ENCODE data around the gene ACSF2.

ACSF2 gene

DNA sequence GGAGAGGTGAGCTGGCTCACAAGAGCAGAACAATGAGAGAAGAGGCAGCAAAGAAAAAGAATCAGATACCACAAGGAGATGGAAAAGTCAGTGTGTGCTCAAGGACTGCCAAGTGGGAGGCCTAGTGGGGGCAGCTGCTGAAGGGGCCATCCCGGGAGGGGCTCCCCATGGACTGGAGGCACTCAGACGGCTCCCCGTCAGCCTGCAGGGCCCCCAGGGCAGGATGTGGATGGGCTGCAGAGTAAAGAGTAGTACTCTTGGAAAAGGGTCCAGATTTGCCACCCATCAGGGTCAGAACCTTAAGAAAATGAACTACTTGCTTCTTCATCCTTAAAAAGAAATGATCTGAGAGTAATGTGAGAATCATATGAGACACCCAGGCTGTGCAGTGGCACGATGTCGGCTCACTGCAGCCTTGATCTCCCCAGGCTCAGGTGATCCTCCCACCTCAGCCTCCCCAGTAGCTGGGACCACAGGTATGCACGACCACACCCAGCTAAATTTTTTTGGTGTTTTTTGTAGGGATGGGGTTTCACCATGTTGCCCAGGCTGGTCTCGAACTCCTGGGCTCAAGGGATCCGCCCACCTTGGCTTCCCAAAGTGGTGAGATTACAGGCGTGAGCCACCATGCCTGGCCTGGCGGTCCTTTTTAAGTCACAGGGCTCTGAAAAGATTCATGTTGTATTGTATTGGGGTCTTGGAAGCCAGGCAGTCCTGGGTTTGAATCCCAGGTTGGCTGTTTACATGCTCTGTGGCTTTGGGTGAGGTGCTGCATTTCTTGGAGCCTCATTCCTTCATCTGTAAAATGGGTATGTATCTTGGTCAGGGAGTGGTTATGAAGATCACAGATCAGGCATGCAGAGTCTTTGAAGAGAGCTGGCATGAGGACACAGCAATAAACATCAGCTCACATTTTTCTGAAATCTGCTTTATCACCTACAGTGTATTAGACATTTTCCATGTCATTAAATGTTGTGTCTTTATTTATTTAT lies 15.1 kb downstream of the ACSF2 start:
- DNase-seq = no peak

DNA sequence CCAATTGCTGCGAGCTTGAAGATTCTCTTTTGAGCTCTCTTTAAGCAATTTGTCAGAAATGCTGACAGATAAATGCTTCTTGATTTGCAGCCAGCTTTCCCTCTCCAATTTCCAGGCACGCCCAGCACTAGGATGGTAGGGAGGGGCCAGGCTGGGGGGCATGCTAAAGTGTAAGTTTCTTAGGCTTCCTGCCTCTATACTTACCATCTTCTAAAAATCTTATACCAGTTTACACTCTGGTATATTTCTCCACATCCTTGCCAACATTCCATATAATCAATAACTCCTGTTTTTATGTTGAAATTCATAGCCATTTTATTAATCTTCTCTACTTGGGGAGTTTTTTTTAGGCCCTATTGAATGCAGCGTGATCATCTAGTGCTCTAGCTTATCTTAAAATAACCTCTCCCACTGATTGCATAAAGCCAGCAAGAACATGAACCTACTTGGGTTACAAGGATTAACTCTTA lies 17.5 kb downstream of the ACSF2 start:
- no peak for DNase-seq

DNA sequence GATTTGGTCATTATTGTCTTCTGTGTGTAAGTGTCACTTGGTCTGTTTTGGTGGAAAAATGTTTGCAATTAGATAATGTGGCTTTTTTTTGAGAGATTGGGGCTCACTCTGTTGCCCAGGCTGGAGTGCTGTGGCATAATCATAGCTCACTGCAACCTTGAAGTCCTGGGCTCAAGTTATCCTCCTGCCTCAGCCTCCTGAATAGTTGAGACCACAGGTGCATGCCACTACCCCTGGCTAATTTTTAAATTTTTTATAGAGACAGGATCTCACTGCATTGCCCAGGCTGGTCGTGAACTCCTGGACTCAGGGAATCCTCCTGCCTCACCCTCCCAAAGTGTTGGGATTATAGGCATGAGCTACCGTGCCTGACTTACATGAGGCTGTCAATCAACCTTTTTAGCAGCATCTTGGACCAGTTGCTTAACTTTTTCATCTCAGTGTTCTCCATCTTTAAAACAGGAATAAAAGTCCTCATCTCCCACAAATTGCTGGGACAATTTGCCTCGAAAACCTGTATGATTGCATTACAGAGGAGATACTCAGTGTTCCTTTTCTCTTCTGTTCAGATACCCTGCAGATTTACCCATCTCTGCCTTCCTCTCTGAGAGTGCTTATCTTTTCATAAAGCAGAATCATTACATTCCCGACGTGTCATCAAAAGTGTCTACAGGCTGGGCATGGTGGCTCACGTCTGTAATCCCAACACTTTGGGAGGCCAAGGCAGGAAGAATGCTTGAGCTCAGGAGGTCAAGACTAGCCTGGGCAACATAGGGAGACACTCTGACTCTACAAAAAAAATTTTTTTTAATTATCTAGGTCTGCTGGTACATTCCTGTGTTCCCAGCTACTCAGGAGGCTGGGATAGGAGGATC lies 19.1 kb downstream of the ACSF2 start:
- no peak for DNase-seq

DNA sequence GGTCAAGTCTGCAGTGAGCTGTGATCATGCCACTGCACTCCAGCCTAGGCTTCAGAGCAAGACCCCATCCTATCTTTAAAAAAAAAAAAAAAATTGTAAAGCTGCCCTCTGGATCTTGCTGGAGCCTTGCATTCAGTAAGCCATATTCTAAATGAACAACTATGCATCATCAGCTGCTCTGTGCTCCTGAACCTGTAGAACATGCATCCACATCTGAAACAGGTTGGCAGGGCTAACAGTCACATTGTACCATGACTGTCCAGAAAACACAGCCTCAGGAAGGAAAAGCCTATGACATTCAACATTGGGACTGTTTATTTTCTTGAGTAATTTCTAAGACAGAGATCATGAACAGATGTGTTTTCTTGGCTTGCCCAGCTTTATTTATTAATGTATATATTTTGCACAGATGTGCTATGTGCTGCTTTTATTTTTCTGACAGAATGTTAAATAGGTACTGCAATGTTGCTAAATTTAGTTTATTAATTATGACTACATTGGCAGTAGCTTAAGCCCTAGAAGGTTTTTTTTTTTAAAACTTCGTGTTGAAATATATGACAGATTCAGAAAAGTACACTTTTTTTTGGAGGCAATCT lies 19.8 kb downstream of the ACSF2 start:
- DNase-seq = no peak

DNA sequence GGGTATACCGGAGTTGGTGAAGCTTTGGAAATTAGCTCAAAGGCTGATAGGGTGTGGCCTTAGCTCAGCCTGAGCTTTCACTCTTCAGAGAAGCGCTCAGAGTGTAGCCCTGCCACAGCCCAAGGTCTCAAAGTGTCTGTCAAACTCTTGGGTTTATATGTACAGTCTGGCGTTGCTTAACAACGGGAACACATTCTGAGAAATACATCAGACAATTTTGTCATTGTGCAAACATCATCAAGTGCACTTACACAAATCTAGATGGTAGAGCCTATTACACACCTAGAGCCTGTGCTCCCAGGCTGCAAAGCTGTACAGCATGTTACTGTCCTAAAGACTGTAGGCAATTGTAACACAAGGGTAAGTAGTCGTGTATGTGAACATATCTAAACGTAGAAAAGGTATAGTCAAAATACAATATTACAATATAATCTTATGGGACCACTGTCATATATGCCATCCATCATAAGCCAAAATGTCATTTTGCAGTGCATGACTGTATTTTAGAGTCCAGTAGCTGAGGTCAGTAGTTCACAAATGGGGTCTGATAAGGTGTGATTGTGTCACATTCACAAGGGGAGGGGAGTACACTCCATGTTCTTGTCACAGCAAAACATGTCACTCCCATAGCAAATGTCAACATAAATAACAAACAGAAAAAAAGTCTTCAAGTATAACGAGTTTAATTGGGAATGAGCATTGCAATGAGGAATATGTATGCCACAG lies 22.0 kb downstream of the ACSF2 start:
- no peak for DNase-seq

DNA sequence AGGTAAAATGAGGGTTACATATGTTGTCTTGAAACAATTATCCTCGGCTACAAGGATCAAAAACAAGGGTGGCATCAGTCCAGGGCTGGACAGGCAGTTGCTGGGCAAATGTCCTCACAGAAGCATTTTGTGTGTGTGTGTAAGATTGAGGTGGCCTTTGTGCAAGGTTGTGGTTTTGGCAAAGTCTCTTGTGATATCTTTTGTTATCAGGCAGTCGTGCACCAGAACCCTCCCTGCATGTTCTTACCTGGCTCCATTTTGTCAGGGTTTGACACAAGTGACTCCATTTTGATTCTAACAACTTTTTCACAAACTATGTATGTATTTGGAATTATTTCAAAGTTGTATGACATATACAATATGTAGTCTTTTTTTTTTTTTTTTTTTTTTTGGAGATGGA lies 22.6 kb downstream of the ACSF2 start:
- DNase-seq = no peak

DNA sequence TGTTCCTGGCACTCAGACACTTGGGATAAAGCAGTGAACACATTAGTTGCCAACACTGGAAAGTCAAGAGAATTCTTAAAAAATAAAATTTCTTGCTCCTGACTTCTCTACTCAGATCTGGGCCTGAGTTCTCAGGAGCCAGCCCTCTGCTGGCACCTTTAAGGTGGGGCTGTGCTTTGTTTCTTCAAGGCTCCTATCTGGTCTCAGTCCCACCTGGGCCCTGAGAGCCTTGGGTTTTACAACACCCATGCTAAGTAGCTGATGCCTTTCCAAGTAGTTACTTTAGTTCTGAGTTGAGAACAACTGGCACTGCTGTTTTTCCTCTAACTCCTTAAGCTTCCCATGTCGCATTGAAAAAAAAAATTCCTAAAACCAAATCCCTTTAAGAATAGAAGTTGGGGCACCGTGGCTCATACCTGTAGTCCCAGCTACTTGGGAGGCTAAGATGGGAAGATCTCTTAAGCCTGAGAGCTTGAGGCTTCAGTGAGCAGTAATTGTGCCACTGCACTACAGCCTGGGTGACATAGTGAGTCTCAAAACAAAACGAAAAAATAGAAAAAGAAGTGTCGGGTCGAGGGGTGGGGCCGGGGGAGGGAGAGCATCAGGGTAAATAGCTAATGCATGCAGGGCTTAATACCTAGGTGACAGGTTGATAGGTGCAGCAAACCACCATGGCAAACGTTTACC lies 26.1 kb downstream of the ACSF2 start:
- no peak for DNase-seq

DNA sequence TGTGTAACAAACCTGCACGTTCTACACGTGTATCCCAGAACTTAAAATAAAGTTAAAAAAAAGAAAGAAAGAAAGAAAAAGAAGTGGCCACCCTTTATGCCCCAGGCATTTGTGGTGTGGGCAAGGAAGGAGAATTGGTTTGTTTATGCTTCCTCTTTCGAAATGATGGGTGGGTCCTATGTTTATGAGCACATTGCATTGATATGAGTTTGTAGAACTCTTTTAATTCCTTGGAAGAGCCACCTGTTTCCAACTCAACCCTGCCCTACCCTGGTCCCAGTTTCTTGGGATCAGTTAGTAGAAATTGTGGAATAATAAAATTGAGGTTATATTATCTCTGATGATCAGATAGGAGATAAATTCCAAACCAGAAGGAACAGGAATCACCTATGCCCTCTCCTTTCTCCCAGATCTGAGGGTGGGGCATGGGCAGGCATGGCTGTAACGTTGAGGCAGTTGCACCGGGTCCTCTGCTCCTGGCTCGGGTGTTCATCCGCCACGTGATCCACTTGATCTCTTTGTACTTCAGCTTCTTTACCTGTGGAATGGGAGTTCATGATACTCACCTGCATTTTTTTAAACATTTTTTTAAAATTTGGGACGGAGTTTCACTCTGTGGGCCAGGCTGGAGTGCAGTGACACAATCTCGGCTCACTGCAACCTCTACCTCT lies 26.7 kb downstream of the ACSF2 start:
- no peak for DNase-seq

DNA sequence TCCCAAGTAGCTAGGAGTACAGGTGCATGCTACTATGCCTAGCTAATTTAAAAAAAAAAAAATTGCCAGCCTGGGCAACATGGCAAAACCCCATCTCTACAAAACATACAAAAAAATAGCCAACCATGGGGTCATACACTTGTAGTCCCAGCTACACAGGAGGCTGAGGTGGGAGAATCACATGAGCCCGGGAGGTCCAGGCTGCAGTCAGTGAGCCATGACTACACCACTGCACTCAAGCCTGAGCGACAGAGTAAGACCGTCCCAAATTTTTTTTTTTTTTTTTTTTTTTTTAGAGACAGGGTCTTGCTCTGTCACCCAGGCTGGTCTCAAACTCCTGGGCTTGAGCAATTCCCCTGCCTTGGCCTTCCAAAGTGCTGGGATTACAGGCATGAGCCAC lies 27.9 kb downstream of the ACSF2 start:
- no peak for DNase-seq

DNA sequence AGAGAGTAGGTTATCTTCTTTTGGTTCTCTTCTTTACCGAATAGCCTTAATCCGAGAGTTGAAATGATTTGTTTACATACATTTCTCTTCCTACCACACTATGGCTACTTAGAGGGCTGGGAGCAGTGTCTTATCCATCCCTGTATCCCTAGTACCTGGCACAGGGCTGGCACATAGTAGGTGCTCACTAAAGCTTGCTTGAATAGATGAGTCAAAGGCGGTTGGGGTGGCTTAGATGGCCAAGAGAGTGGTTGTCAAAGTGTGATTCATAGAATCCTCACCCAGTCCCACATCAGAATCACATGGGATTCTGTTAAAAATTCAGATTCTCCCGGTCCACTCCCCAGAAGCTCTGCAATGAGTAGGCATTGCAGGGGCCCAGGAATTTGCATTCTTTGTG lies 31.6 kb downstream of the ACSF2 start:
- no peak for DNase-seq

DNA sequence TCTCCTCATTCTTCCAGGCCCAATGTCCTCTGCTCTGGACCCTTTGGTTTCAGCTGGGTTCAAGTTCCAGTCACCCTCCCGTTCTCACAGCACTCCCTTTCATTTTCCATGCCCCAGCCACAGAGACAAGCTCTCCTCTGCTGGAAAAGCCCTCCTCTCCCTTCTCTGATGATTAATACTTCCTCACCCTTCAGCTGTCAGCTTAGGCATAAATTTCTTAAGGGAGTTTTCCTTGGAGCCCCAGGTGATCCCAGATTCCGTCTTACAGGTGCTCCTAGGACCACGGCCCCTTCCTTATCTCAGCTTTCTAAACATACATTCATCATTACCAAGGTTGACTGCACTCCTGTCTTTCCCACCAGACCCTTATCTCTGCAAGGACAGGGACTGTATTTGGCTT lies 32.3 kb downstream of the ACSF2 start:
- no peak for DNase-seq

DNA sequence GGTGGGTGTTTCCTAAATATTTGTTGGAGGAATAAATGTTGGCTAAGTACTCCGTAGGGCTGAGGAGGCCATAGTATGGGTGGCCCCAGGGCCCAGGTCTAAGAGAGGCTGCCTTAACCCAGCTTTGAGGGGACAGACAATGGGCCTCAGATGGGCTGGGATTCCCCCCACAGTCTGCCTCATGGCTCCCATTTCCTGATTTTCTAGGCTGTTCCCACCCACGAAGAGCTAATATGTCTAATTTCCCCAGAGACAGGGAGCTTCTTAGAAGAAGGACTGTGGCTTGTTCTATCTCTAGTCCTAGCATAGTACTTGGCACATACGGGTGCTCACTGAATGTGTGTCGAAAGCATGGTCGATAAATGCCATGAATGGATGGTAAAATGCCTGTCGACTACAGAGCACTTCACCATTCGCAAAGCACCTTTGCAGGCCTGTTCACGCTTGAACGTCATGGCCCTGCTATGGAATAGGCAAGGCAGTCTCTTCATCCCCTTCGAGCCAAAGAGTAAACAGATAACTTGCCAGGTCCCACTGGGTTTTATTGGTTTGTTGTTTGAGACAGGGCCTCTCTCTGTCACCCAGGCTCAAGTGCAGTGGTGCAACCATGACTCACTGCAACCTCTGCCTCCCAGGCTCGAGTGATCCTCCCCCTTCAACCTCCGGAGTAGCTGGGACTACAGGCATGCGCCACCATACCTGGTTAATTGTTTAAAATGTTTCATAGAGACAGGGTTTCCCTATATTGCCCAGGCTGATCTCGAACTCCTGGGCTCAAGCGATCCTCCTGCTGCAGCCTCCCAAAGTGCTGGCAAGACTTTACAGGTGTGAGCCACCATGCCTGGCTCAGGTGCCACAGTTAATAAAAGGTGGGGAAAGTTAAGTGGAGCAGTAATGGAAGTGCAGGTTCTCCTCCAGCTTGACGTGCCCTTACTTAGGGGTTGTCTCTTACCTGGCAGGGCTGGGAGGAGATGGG lies 33.0 kb downstream of the ACSF2 start:
- no peak for DNase-seq

DNA sequence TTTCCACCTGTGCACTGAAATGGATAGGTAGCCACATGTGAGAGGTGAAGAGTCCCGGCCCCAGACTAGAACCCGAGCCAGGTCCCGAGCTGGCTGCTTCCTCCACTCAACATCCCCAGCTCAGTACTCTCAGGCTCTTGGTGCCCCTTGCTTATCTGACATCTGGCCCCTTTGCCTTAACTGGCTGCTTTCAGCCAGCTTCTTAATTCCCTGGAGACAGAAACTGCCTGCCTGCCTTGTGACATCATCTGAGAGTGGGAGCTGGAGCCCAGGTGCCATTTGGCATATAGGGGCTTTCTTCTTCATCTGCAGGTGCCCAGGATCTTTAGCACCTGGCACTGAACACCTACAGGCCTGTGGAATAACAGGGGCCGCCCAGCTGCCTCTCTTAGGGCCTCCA lies 33.7 kb downstream of the ACSF2 start:
- no peak for DNase-seq

DNA sequence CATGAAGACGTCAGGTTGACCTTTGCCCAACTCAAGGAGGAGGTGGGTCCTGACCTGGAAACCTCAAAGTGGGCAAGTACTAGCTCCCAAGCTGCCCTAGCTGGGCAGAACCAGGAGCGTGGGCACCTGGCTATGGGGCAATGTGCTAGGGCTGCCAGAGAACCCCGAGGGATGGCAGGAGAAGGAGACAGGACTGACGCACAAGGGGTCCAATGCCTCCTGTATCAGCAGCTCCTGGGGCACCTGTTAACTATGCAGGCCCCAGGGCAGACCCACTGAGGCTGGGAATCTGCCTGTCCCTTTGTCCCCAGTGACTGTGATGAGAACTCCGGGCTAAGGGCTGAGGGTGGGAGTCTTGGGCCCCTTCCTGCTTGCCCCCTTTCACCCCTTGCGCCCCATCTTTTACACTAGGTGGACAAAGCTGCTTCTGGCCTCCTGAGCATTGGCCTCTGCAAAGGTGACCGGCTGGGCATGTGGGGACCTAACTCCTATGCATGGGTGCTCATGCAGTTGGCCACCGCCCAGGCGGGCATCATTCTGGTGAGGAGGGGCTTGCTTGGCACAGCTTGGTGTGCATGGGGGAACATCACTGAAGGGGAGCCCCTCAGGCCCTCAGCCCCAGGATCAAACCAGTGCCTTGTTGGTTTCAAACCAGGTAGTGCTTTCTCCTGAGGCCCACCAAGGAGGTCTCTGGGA lies 35.0 kb downstream of the ACSF2 start:
- no peak for DNase-seq

DNA sequence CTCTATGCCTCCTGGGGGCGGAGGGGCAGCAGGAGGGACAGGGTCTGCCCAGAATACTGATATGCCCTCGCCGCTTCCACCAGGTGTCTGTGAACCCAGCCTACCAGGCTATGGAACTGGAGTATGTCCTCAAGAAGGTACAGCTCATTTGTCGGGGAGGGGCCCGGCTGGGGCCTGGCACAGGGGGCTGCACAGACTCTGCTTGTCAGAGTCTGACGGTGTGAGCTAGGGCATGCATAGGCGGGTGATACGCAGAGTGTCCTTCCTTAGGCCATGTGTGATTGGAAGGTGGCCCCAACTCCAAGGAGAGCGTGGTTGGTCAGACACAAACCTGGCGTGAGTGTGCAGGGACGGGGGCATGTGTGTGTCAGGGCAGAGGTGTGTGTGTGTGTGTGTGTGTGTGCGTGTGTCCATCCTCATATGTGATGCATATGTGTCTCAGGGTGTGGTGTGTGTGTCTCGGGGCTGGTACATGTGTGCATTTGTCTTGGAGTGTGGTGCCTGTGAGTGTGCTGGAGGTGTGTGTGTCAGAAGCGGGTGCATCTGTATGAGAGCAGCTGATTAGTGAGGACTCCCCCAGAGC lies 35.6 kb downstream of the ACSF2 start:
- DNase-seq = no peak

DNA sequence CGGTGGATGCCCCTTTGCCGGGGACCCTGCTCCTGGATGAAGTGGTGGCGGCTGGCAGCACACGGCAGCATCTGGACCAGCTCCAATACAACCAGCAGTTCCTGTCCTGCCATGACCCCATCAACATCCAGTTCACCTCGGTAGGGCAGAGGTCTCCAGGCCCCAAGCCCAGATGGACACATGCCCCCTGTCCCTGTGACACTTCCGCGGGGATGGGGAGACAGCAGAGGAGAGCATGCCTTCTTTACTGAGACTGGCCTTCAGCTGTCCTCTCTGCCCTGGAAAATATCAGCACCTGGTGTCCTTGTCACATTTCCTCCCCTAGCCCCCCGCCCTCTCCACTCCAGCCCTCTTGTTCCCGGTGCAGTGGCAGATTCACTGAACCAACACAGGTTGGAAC lies 36.4 kb downstream of the ACSF2 start:
- no peak for DNase-seq

DNA sequence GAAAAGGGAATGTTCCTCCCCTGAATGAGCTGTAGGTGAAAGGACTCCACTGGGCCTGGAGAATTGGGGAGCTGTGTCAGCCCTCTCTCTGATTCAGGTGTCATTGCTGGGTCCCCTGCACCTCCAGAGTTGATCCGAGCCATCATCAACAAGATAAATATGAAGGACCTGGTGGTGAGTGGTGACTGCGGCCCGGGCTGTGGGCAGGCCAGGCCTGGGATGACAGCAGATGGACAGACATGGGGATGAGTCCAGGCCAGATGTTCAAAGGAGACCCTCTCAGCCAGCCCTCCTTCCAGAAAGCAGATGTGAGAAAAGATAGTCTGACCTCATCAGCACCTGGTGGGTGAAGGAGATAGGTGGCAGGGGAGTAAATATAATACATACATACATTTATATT lies 38.1 kb downstream of the ACSF2 start:
- DNase-seq = no peak

DNA sequence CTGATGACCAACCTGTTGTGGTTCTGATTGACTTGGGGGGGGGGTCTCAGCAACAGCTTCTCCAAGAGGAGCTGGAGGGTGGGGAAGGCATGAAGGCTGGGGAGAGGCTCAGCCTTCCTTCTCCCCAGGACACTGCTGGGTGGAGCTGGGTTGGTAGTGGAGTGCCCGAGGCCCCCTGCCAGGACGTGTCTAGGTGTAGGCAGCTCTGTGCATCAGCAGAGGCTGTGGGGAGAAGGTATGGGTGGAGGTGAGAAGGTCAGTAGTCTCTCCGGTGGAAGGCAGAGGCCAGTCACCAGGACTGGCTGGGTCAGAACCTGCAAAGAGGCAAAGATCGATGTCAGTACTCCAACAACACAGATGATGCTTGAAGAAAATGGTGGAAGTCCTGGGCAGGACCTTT lies 38.7 kb downstream of the ACSF2 start:
- no peak for DNase-seq

DNA sequence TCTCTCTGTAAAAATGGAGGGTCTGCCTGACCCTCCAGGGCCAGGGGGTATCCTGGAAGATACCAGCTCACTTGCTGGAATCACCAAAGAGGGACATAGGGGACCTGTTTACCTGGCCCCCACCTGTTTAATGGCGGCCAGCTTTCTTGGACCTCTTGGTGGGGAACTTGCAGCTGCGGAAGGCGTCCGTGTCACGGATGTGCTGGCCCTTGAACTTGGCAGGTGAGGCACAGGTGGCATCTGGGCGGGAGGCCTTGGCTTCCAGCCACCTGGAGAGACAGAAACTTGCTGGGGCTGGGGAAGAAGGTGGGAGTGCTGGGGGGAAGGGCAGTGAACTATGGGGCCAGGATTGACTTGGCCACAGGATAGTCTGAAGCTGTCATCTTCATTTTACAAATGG lies 39.2 kb downstream of the ACSF2 start:
- DNase-seq = no peak

Measured in cerebellar nuclear complex (tissue), 1 donor.